ENCODE results near the gene SORBS1. TPM values are rescaled to one million over a fixed set of nuclear protein-coding genes. Genes with fewer than 3 reads are reported as not detected.

SORBS1 gene
- total and polyA plus RNA-seq, 2 of the 13 experiments (the other 11 are each of a cell fraction or from before 2014, with no cell fraction given), result 16.8 to 39.8 TPM

- intact Hi-C loops (cut with micrococcal nuclease; ENCODE audit: unreplicated experiment) (no loop called here), in situ Hi-C loops (cut with HindIII; ENCODE audit: extremely low pct_ligation_motif_present, low pct_unique_long_range_greater_than_20kb) (no loop called here)
- Histone ChIP-seq H3K27ac (ENCODE audit: extremely low read length, insufficient read depth, low read length) (peak overlapping the region; percentile 95), H3K4me2 (ENCODE audit: low read depth, low read length) (peak overlapping the region; percentile 69), H2AFZ (ENCODE audit: low read length) (no peak overlapping the region), H4K20me1 (ENCODE audit: insufficient read depth, low read length) (no peaks in the 10 kb centered on the region), H3K9ac (ENCODE audit: insufficient read depth, low read depth, low read length) (peak overlapping the region; percentile 67), H3K79me2 (ENCODE audit: insufficient read depth, low read length) (peaks cover 23% of the 10 kb centered on the region), H3K4me3 (replicated peaks in 1 of 3; ENCODE audit: insufficient read depth in 1 of 3, low read depth in 2 of 3, low read length in 3 of 3) (peak overlapping the region in 2 of 3 experiments; percentile 13 to 50; a peak in 1 of 6 replicates), H3K36me3 (replicated peaks in 1 of 2; ENCODE audit: control insufficient read depth in 1 of 2, insufficient read depth in 2 of 2, low read length in 2 of 2) (peaks cover 0 to 4% of the 10 kb centered on the region in 2 experiments; a peak in 3 of 5 replicates), H3K27me3 (ENCODE audit: control insufficient read depth in 1 of 2, insufficient read depth in 2 of 2, low read length in 2 of 2) (no peaks in the 10 kb centered on the region), H3K4me1 (ENCODE audit: insufficient read depth, low read length) (peaks cover 96% of the 10 kb centered on the region), H3K9me3 (ENCODE audit: low read length) (no peaks in the 10 kb centered on the region)
- no TSS peak for BruUV-seq (replicated peaks)
- POLR2A ChIA-PET, result interaction anchor here (0.6 kb wide), 1 partner anchor 23 kb away, joined by 3 read pairs; no protein-coding TSS in a partner anchor
- CTCF ChIA-PET (ENCODE audit: low intra/inter-chr PET ratio, low total read pairs), result no interaction called here
- DNase-seq (ENCODE audit: low spot score) (peak; percentile 80), ATAC-seq (peak; percentile 87), FAIRE-seq (peak; percentile 34)
- 14% methylated on average over 5 of the region's 5 CpGs for WGBS (ENCODE audit: low lambda C conversion rate)
- TF ChIP-seq ELF1 (CRISPR knock-in tag; IDR thresholded peaks at IDR 0.05) (no peak), STAG1 (CRISPR knock-in tag; IDR thresholded peaks at IDR 0.05) (no peak; the same call in 1 of the 2 replicates), KMT2B (CRISPR knock-in tag; IDR thresholded peaks at IDR 0.05) (no peak), MYPOP (CRISPR knock-in tag; IDR thresholded peaks at IDR 0.05) (no peak), HMGXB3 (CRISPR knock-in tag; IDR thresholded peaks at IDR 0.05; ENCODE audit: borderline replicate concordance) (no peak; the same call in 1 of the 2 replicates), KDM1A (CRISPR knock-in tag; IDR thresholded peaks at IDR 0.05) (no peak), MYNN (CRISPR knock-in tag; IDR thresholded peaks at IDR 0.05; ENCODE audit: low read depth) (no peak), ATF1 (CRISPR knock-in tag; IDR thresholded peaks at IDR 0.05) (no peak), SIX1 (CRISPR knock-in tag; IDR thresholded peaks at IDR 0.05; ENCODE audit: borderline replicate concordance) (no peak), ZNF776 (CRISPR knock-in tag; IDR thresholded peaks at IDR 0.05) (no peak), ZNF207 (IDR thresholded peaks at IDR 0.05; ENCODE audit: borderline replicate concordance) (no peak)
- TF ChIP-seq, protein P1, sequence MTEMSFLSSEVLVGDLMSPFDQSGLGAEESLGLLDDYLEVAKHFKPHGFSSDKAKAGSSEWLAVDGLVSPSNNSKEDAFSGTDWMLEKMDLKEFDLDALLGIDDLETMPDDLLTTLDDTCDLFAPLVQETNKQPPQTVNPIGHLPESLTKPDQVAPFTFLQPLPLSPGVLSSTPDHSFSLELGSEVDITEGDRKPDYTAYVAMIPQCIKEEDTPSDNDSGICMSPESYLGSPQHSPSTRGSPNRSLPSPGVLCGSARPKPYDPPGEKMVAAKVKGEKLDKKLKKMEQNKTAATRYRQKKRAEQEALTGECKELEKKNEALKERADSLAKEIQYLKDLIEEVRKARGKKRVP (CRISPR knock-in tag; IDR thresholded peaks at IDR 0.05), result no peak
- TF ChIP-seq, protein P2, sequence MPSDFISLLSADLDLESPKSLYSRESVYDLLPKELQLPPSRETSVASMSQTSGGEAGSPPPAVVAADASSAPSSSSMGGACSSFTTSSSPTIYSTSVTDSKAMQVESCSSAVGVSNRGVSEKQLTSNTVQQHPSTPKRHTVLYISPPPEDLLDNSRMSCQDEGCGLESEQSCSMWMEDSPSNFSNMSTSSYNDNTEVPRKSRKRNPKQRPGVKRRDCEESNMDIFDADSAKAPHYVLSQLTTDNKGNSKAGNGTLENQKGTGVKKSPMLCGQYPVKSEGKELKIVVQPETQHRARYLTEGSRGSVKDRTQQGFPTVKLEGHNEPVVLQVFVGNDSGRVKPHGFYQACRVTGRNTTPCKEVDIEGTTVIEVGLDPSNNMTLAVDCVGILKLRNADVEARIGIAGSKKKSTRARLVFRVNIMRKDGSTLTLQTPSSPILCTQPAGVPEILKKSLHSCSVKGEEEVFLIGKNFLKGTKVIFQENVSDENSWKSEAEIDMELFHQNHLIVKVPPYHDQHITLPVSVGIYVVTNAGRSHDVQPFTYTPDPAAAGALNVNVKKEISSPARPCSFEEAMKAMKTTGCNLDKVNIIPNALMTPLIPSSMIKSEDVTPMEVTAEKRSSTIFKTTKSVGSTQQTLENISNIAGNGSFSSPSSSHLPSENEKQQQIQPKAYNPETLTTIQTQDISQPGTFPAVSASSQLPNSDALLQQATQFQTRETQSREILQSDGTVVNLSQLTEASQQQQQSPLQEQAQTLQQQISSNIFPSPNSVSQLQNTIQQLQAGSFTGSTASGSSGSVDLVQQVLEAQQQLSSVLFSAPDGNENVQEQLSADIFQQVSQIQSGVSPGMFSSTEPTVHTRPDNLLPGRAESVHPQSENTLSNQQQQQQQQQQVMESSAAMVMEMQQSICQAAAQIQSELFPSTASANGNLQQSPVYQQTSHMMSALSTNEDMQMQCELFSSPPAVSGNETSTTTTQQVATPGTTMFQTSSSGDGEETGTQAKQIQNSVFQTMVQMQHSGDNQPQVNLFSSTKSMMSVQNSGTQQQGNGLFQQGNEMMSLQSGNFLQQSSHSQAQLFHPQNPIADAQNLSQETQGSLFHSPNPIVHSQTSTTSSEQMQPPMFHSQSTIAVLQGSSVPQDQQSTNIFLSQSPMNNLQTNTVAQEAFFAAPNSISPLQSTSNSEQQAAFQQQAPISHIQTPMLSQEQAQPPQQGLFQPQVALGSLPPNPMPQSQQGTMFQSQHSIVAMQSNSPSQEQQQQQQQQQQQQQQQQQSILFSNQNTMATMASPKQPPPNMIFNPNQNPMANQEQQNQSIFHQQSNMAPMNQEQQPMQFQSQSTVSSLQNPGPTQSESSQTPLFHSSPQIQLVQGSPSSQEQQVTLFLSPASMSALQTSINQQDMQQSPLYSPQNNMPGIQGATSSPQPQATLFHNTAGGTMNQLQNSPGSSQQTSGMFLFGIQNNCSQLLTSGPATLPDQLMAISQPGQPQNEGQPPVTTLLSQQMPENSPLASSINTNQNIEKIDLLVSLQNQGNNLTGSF (CRISPR knock-in tag; IDR thresholded peaks at IDR 0.05), result no peak
Observed at GRCh38 chr10:95457319-95457886, 103.8 kb downstream of the SORBS1 start.
